DMS114 treated with DMSO at 0.1 percent for 48 hours (cell line): ENCODE data around the gene ABCA7.
A peak's percentile ranks its signal among the peaks of the same experiment; 100 is the strongest.
"Not testable (repeated sequence)": the region's sequence is repeated elsewhere in the genome, so short reads cannot be mapped to it uniquely, and the experiment has no call there.

Experiments used
- DNase-seq: peaks from one replicate; lab custom pipeline; 2025; ENCODE audit not compliant: unreplicated experiment; lab: John Stamatoyannopoulos, UW

Gene ABCA7

GRCh38 chr19:1104311-1105007 is 64.6 kb downstream of the ABCA7 start:
- DNase-seq: peak; percentile 13

GRCh38 chr19:1105008-1105872 is 65.3 kb downstream of the ABCA7 start:
- no peak for DNase-seq

GRCh38 chr19:1105873-1106840 is 66.2 kb downstream of the ABCA7 start:
- DNase-seq: no peak

GRCh38 chr19:1106841-1107660 is 67.1 kb downstream of the ABCA7 start:
- no peak for DNase-seq

GRCh38 chr19:1107661-1108261 is 67.9 kb downstream of the ABCA7 start:
- DNase-seq: no peak

- DNase-seq: no peak
These were observed 68.6 kb downstream of the ABCA7 start for GRCh38 chr19:1108291-1109031.

- DNase-seq: no peak
These were observed 69.2 kb downstream of the ABCA7 start for GRCh38 chr19:1109032-1109551.

GRCh38 chr19:1109697-1110671 is 70.1 kb downstream of the ABCA7 start:
- no peak for DNase-seq

- DNase-seq: no peak
These were observed 71.1 kb downstream of the ABCA7 start for GRCh38 chr19:1110809-1111640.

GRCh38 chr19:1111641-1112267 is 71.8 kb downstream of the ABCA7 start:
- no peak for DNase-seq

GRCh38 chr19:1112268-1113029 is 72.5 kb downstream of the ABCA7 start:
- no peak for DNase-seq

GRCh38 chr19:1113030-1113985 is 73.4 kb downstream of the ABCA7 start:
- DNase-seq: no peak

- DNase-seq: no peak
These were observed 74.1 kb downstream of the ABCA7 start for GRCh38 chr19:1113986-1114483.

GRCh38 chr19:1114728-1115127 is 74.8 kb downstream of the ABCA7 start:
- not testable (repeated sequence) for DNase-seq
